ENCODE measurements around the gene STX3. TPM values are rescaled to one million over a fixed set of nuclear protein-coding genes. Genes with fewer than 3 reads are reported as not detected.

Gene STX3
- total RNA-seq, 1 donor from 2014 or later = 42.1 TPM

- Mint-ChIP-seq H3K4me3 (ENCODE audit: unreplicated experiment) (no peak overlapping the region), H3K9me3 (ENCODE audit: unreplicated experiment) (peaks cover 2% of the 10 kb centered on the region), H3K27ac (ENCODE audit: unreplicated experiment) (no peak overlapping the region), H3K36me3 (ENCODE audit: unreplicated experiment) (peaks cover 9% of the 10 kb centered on the region), H3K27me3 (ENCODE audit: unreplicated experiment) (peaks cover 2% of the 10 kb centered on the region), H3K4me1 (ENCODE audit: low read depth, unreplicated experiment) (peaks cover 5% of the 10 kb centered on the region)
- TF ChIP-seq, protein P1, sequence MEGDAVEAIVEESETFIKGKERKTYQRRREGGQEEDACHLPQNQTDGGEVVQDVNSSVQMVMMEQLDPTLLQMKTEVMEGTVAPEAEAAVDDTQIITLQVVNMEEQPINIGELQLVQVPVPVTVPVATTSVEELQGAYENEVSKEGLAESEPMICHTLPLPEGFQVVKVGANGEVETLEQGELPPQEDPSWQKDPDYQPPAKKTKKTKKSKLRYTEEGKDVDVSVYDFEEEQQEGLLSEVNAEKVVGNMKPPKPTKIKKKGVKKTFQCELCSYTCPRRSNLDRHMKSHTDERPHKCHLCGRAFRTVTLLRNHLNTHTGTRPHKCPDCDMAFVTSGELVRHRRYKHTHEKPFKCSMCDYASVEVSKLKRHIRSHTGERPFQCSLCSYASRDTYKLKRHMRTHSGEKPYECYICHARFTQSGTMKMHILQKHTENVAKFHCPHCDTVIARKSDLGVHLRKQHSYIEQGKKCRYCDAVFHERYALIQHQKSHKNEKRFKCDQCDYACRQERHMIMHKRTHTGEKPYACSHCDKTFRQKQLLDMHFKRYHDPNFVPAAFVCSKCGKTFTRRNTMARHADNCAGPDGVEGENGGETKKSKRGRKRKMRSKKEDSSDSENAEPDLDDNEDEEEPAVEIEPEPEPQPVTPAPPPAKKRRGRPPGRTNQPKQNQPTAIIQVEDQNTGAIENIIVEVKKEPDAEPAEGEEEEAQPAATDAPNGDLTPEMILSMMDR (IDR thresholded peaks at IDR 0.05; ENCODE audit: partially characterized antibody, unreplicated experiment) = no peak
- no peak for DNase-seq
These were observed 37.3 kb downstream of the STX3 start for GRCh38 chr11:59792507-59792906.

DNA sequence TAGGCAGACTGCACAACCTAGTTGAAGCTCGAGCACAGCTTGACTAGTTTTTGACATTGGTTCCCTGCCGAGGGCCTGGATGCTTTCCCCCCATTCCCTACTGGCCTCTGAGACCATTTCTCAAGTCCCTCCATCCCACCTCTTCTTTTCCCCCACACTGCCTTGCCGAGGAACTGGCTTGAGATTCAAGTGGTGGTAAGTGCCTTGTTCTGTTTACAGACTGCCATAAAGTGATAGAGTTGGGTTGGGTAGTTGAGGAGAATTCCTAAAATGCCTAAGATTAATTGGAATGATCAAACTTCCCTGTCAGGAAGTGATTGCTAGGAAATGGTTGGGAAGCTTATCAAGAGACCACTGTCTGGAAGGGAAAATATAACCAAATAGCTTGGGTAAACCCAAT is 39.2 kb downstream of the STX3 start:
- Mint-ChIP-seq H3K27me3 (ENCODE audit: unreplicated experiment) (peaks cover 2% of the 10 kb centered on the region), H3K4me3 (ENCODE audit: unreplicated experiment) (no peak overlapping the region), H3K27ac (ENCODE audit: unreplicated experiment) (no peak overlapping the region), H3K36me3 (ENCODE audit: unreplicated experiment) (peaks cover 9% of the 10 kb centered on the region), H3K9me3 (ENCODE audit: unreplicated experiment) (peaks cover 2% of the 10 kb centered on the region), H3K4me1 (ENCODE audit: low read depth, unreplicated experiment) (no peaks in the 10 kb centered on the region)
- DNase-seq = no peak
- TF ChIP-seq, protein P1 (IDR thresholded peaks at IDR 0.05; ENCODE audit: partially characterized antibody, unreplicated experiment) = no peak

DNA sequence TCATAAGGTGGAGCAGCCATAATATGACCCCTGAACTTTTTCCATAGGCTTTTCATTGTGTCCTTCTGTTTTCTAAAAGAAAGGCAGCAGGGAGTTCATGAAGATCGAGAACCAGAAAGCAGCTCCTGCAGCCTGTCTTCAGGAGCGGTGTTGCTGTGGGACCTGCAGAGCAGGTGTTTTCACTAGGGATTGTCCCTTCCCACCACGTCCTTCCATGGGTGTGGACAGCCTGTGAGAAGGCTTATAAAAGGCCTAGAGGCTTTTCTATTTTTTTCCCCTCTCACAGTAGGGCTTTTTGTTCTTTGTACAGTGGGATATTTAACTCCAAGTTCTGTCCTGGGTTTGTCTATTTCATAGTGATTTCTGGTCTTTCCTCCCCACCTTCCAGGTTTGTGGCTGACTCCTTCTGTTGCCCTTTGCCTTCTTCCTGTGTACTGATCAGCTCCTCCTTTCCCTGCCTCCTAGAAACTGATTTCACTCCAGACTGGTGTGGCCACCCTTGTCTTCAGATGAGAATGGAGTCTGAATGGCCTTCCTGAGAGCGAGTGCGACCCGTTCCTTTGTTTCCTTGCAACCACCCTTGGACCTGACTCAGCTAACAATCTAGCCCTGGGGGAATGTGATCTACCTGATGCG is 45.3 kb downstream of the STX3 start:
- Mint-ChIP-seq H3K27ac (ENCODE audit: unreplicated experiment) (peak overlapping the region; percentile 24), H3K36me3 (ENCODE audit: unreplicated experiment) (no peaks in the 10 kb centered on the region), H3K9me3 (ENCODE audit: unreplicated experiment) (no peaks in the 10 kb centered on the region), H3K27me3 (ENCODE audit: unreplicated experiment) (peaks cover 2% of the 10 kb centered on the region), H3K4me1 (ENCODE audit: low read depth, unreplicated experiment) (no peaks in the 10 kb centered on the region), H3K4me3 (ENCODE audit: unreplicated experiment) (no peak overlapping the region)
- TF ChIP-seq, protein P1 (IDR thresholded peaks at IDR 0.05; ENCODE audit: partially characterized antibody, unreplicated experiment) = no peak
- no peak for DNase-seq

GRCh38 chr11:59801160-59801706 is 46.1 kb downstream of the STX3 start:
- H3K4me1 Mint-ChIP-seq (ENCODE audit: low read depth, unreplicated experiment) = no peaks in the 10 kb centered on the region
- H3K27ac Mint-ChIP-seq (ENCODE audit: unreplicated experiment) = peak overlapping the region; percentile 24
- TF ChIP-seq, protein P1 (IDR thresholded peaks at IDR 0.05; ENCODE audit: partially characterized antibody, unreplicated experiment) = no peak
- DNase-seq = no peak
- H3K36me3 Mint-ChIP-seq (ENCODE audit: unreplicated experiment) = no peaks in the 10 kb centered on the region
- no peaks in the 10 kb centered on the region for H3K9me3 Mint-ChIP-seq (ENCODE audit: unreplicated experiment)
- peaks cover 2% of the 10 kb centered on the region for H3K27me3 Mint-ChIP-seq (ENCODE audit: unreplicated experiment)
- H3K4me3 Mint-ChIP-seq (ENCODE audit: unreplicated experiment) = no peak overlapping the region

- Mint-ChIP-seq H3K9me3 (ENCODE audit: unreplicated experiment) (no peaks in the 10 kb centered on the region), H3K4me1 (ENCODE audit: low read depth, unreplicated experiment) (no peaks in the 10 kb centered on the region), H3K27me3 (ENCODE audit: unreplicated experiment) (peaks cover 4% of the 10 kb centered on the region), H3K4me3 (ENCODE audit: unreplicated experiment) (no peak overlapping the region), H3K27ac (ENCODE audit: unreplicated experiment) (no peak overlapping the region), H3K36me3 (ENCODE audit: unreplicated experiment) (no peaks in the 10 kb centered on the region)
- TF ChIP-seq, protein P1 (IDR thresholded peaks at IDR 0.05; ENCODE audit: partially characterized antibody, unreplicated experiment) = no peak
- no peak for DNase-seq
These were observed 46.9 kb downstream of the STX3 start for GRCh38 chr11:59801981-59802638.

Data from glutamatergic neuron (in vitro differentiated cells).